Pons (tissue), 1 donor: ENCODE results near the gene HYCC2.
"Not testable (repeated sequence)": the region's sequence is repeated elsewhere in the genome, so short reads cannot be mapped to it uniquely, and the experiment has no call there.

Experiments used
- DNase-seq: peaks from one replicate; pipeline ENCODE4 v3.0.0-alpha.2; 2016; ENCODE audit warnings: low spot score

The HYCC2 gene

DNA sequence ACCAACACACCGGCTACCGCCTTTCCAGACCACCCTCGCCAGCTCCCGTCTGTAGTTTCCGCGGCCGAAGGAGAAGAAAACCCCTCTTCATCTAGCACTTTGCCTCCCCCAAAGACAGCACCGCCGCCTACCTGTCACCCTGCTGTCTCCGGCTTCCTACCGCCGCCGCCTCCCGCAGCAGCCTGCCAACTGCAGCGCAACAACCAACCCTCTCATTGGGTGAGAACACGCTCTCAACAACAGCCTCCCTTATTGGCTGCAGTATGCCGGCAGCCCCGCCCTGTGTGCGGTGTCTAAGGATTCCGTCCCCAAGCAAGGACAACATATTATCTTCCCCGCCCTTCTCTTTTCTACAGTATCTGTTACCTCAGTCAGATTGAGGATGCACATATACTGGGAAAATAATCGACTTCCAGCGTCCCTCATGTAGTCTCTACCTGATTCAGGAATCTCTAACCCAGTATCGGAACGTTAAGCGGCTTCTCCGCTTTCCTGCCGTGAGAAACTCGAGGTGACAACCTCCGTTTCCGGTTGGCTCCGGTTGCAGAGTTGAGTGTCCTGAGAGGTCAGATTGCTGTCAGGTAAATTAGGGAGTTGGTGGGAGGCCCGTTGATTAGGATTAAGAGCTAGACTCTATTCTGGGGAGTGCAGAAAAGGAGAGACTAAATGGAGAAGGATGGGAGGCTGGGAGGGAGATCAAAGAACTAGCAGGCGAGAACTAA, at the start of gene HYCC2, which contains the start of gene NDUFB3:
TSS of gene HYCC2 (minus strand) at position 193 of the 722 bp plus-strand sequence. CDS start 47,662 bp downstream, outside the sequence.
TSS of gene NDUFB3 (plus strand) at position 523 of the 722 bp plus-strand sequence. CDS start 6,882 bp downstream, outside the sequence.
- peak; percentile 95 for DNase-seq

DNA sequence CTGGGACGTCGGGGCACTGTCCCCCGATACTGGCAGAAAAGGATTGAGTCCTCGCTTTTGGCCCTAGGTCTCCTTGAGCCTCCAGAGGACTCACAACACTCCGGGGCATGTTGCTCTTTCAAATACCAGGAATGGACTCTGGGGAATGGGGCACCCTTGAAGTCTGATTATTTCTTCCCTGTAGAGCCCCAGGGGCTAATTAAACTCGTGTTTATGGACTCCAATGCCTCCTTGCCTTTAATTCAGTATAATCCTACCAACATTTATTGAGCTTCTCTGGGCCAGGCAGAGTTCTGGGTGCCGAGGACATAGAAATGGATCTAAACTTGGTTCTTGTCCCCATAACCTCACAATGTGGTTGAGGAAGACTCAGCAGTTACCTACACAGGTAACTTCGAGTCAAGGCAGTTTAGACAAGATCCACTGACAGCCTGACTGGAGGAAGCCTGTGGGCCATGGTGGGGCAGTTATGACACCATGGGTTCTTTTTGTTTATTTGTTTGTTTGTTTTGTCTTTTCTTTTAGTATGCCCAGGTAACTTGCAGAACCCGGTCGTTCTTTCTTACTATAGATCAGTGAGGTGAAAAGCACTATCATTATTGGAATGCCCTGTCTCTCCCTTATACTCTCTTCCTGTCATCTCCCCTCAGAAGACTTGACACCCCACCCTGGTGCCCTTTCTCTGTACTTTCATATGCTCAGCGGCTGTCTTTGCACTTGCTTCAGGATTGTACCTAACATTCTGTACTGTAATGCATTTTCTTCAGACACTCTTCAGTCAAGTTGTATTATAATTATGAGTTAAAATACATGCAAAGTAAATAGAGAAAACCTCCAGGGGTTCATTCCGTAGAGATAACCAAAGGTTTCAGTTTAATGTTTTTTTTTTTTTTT, 47.7 kb upstream of the HYCC2 start:
- DNase-seq, result no peak

- peak; percentile 87 for DNase-seq
Observed at GRCh38 chr2:201118121-201118960, 46.9 kb upstream of the HYCC2 start.

DNA sequence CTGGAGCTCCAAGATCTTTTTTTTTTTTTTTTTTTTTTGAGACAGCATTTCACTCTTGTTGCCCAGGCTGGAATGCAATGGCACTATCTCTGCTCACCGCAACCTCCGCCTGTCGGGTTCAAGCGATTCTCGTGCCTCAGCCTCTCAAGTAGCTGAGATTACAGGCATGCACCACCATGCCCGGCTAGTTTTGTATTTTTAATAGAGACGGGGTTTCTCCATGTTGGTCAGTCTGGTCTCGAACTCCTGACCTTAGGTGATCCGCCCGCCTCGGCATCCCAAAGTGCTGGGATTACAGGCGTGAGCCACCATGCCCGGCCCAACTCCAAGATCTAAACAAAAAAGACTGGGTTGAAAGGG, 46.2 kb upstream of the HYCC2 start:
- DNase-seq, result not testable (repeated sequence)

DNA sequence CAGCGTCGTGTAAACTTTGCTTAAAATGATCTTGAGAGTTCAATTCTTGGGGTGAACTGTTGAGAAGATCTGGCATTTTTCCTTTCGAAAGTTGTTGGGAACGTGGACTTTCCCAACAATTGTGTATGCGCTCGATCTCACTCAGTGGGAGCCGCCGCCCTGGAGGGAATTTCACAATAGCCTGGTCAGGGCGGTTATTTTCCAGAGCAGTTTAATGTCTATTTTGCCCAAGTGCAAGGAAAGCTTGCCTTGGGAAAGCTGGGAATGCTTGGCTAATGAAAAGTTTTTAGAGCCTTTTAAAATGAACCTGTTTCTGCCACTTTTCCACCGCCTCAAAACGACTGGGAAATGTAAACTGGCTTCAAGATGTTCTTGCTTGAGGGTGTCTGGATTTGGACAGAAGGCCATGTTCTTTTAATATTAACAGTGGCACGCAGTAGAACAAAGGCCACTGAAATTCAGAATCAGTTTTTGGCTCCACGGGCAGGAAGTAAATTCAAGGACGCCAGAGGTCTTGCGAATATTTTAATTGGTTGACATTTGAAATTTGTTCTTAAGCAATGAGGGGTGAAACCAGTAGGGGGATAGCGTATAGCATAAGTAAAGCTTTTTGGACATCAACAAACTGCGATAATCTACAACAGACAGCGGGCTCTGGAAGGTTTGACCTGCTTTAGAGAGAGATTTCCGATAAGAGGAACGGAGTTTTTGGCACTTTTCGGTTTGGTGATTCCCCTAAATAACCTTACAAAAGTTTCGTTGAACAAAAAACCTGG, 45.7 kb upstream of the HYCC2 start:
- peak; percentile 69 for DNase-seq

DNA sequence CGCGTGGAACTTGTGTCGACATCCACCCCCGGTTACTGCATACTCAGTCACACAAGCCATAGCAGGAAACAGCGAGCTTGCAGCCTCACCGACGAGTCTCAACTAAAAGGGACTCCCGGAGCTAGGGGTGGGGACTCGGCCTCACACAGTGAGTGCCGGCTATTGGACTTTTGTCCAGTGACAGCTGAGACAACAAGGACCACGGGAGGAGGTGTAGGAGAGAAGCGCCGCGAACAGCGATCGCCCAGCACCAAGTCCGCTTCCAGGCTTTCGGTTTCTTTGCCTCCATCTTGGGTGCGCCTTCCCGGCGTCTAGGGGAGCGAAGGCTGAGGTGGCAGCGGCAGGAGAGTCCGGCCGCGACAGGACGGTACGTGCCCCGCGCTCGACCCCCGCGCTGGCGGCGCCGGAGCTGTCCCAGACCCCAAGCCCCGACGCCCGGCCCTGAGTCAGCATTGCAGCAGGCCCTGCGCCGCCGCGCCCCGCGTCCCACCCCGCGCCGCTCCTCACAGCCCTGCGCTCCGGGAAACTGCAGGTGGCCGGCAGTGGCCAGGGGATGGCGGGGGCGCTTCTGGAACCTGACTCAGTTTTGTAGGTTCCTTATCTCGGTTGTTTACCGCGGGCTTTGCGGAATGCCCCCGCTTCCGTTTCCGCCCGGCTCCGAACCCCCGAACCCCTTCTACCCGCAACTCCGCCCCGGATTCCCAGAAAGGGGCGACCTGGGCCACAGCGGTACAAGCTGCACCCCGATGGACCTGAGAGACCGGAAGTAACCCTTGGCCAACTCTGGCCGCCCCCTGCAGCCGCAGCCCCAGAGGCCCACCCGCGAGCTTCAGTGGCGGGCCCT, 44.9 kb upstream of the HYCC2 start, which contains the start of gene CFLAR:
TSS of gene CFLAR (plus strand) at position 50 of the 844 bp plus-strand sequence. CDS start 13,702 bp downstream, outside the sequence.
- DNase-seq, result peak; percentile 72

DNA sequence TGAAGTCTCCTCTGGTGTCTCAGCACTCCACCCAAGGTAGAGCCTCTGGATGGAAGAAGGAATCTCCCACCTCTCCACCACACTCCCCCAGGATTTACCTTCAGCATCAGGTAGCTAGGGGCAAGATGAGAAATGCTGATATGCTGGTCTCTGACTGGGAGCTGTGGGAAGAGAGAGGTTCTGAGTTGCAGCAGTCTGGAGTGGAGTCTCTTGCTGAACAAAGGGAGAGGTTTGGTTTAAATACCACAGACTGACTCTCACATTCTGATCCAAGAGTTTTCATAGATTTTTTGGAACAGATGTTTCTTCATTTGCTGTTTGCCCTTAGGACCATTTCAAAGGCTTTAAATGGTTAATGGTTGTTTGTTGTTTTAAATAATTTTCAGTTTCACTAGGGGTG, 43.4 kb upstream of the HYCC2 start:
- no peak for DNase-seq

- no peak for DNase-seq
Observed at GRCh38 chr2:201114350-201114749, 42.9 kb upstream of the HYCC2 start.

- no peak for DNase-seq
Observed at GRCh38 chr2:201111096-201111495, 39.6 kb upstream of the HYCC2 start.

GRCh38 chr2:201110615-201111014, 39.1 kb upstream of the HYCC2 start:
- no peak for DNase-seq

- DNase-seq, result no peak
Observed at GRCh38 chr2:201109186-201109585, 37.7 kb upstream of the HYCC2 start.

GRCh38 chr2:201108341-201108740, 36.9 kb upstream of the HYCC2 start:
- DNase-seq, result no peak

GRCh38 chr2:201107624-201108023, 36.2 kb upstream of the HYCC2 start:
- DNase-seq, result no peak

DNA sequence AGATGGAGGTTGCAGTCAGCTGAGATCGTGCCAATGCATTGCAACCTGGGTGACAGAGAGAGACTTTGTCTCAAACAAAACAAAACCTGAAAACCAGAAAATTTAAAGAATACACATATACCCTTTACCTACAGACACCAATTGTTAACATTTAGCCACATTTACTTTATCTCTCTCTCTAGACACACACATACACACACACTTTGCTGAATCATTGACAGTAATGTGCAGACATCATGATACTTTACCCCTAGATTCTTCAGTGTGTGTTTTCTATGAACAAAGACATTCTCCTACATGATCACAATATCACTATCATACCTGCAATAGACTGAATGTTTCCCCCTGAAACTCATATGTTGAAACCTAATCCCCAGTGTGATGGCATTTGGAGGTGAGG, 34.3 kb upstream of the HYCC2 start:
- no peak for DNase-seq

- no peak for DNase-seq
Observed at GRCh38 chr2:201100497-201100896, 29.0 kb upstream of the HYCC2 start.

GRCh38 chr2:201093573-201093972, 22.1 kb upstream of the HYCC2 start:
- DNase-seq, result no peak

- no peak for DNase-seq
Observed at GRCh38 chr2:201090574-201090973, 19.1 kb upstream of the HYCC2 start.

DNA sequence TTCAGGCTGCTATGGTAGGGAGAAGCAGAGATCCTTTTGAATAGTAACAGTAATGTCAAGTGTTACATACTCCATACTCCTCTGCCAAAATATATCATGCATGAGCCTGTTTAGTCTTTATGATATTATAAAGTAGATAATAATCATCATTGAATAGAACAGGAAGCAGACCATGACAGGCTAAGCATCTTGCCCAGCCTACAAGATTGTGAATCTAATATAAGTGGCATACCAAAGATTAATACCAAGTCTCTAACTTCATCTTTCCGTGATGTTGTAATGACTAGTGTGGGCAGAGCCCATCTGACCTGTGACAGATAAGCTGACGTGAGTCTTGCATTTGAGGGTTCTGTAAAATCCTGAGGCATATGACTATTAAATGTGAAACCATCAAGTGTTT, 13.4 kb upstream of the HYCC2 start:
- no peak for DNase-seq

- no peak for DNase-seq
Observed at GRCh38 chr2:201074996-201075395, 3.5 kb upstream of the HYCC2 start.

DNA sequence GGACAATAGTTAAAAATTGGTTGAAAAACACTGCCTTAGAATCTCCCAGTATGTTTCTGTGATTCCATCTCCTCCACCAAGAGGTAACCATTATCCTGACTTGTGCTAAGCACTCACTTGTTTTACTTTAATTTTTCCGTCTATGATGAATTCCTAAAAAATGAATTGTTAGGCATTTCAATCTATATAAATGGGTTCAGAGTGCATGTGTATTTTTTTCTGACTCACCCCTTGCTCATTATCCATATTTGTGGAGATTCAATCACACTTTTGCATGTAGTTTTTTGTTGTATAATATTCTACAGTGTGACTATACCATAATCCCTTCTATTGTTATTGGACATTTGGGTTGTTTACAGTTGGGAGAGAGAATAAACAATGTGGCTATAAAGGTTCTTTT, 1.6 kb upstream of the HYCC2 start:
- DNase-seq, result no peak
